COLO668 (cell line): ENCODE data around the gene ZFP36L1.
"Not testable (repeated sequence)": the region's sequence is repeated elsewhere in the genome, so short reads cannot be mapped to it uniquely, and the experiment has no call there.

Source experiments
- DNase-seq: peaks from one replicate; lab custom pipeline; 2025; ENCODE audit not compliant: unreplicated experiment; lab: John Stamatoyannopoulos, UW

ZFP36L1 gene

GRCh38 chr14:68766299-68767247, 26.3 kb downstream of the ZFP36L1 start:
- no peak for DNase-seq

GRCh38 chr14:68763843-68764242, 29.0 kb downstream of the ZFP36L1 start:
- DNase-seq: not testable (repeated sequence)

GRCh38 chr14:68762953-68763764, 29.7 kb downstream of the ZFP36L1 start:
- DNase-seq: no peak

GRCh38 chr14:68761391-68761790, 31.5 kb downstream of the ZFP36L1 start:
- no peak for DNase-seq

- no peak for DNase-seq
Observed at GRCh38 chr14:68760761-68761160, 32.1 kb downstream of the ZFP36L1 start.

GRCh38 chr14:68759937-68760336, 32.9 kb downstream of the ZFP36L1 start:
- no peak for DNase-seq

GRCh38 chr14:68759017-68759560, 33.8 kb downstream of the ZFP36L1 start:
- no peak for DNase-seq

- DNase-seq: no peak
Observed at GRCh38 chr14:68758301-68758700, 34.6 kb downstream of the ZFP36L1 start.

- DNase-seq: no peak
Observed at GRCh38 chr14:68757618-68758081, 35.2 kb downstream of the ZFP36L1 start.

GRCh38 chr14:68756734-68757133, 36.1 kb downstream of the ZFP36L1 start:
- DNase-seq: no peak

- DNase-seq: no peak
Observed at GRCh38 chr14:68756000-68756481, 36.8 kb downstream of the ZFP36L1 start.

- no peak for DNase-seq
Observed at GRCh38 chr14:68755016-68755353, 37.9 kb downstream of the ZFP36L1 start.

GRCh38 chr14:68753690-68754089, 39.2 kb downstream of the ZFP36L1 start:
- no peak for DNase-seq

GRCh38 chr14:68752271-68753006, 40.4 kb downstream of the ZFP36L1 start:
- DNase-seq: no peak

- no peak for DNase-seq
Observed at GRCh38 chr14:68749487-68750475, 43.1 kb downstream of the ZFP36L1 start.

GRCh38 chr14:68748691-68749090, 44.2 kb downstream of the ZFP36L1 start:
- DNase-seq: no peak

- DNase-seq: no peak
Observed at GRCh38 chr14:68748260-68748659, 44.6 kb downstream of the ZFP36L1 start.

- DNase-seq: no peak
Observed at GRCh38 chr14:68747393-68747792, 45.5 kb downstream of the ZFP36L1 start.

GRCh38 chr14:68744613-68745012, 48.3 kb downstream of the ZFP36L1 start:
- DNase-seq: no peak
